Activated CD4-positive, CD25-positive, alpha-beta regulatory T cell (primary cell): Measurements from ENCODE around the gene TNRC18.
"Not testable (repeated sequence)": the region's sequence is repeated elsewhere in the genome, so short reads cannot be mapped to it uniquely, and the experiment has no call there.

Experiments
- DNase-seq, 4 experiments: peaks; one replicate each; lab custom pipeline; 2025; lab: John Stamatoyannopoulos, UW

Gene TNRC18

DNA sequence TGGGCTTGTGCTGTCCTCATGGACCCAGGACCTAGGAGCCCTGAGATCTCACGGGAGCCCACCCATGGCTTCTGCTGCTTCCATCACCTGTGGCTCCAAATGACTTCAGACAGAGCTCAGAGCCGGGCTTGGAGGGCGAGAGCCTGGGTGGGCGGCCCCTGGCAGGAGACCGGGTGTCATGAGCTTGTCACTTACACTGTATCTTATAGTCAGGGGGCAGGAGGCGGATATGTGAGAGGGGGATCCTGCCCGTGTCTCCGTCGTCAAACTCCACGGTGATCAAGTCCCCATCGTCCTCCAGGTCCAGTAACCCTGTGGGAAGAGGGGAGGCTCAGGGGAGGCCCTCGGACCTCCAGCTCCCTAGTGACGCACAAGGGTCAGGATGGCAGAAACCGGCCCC lies 107.9 kb downstream of the TNRC18 start:
- DNase-seq: no peak

- no peak for DNase-seq
Observed at GRCh38 chr7:5314864-5315263, 108.8 kb downstream of the TNRC18 start.

DNA sequence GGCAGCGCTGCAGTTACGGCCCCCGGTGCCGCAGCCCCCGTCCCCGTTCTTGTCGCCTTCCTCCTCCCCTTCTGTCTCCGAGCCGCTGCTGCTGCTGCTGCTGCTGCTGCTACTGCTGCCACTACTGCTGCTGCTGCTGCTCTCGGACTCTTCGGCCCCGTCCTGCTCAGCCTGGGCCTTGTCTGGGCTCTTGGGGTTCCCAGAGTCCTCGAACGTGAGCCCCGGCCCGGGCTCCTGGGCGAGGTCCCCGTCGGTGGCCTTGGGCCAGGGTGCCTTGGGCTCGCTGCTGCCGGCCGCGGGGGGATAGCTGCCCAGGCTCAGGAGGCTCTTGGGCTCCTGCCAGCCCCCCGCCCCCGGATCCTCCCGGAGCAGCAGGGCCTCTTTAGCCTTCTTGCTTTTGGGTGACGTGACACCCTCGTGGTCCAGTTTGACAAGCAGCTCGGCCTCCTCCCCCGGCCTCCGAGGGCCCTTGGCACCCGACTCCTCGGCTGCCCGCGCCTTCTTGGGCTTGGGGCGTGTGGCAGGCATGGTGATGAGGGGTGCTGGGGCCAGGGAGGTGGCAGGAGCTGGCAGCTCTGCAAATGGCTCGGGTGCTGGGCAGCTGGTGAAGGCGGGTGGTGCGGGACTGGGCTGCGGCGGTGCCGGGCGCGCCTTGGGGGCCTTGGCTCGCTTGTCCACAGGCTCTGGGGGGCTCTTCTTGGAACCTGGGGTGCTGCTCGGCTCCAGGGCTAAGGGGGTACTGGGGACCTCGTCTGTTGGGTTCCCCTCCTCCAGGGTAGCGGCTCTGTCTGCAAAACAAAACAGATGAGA lies 110.4 kb downstream of the TNRC18 start:
- DNase-seq: not testable (repeated sequence)

GRCh38 chr7:5312276-5313070 lies 111.2 kb downstream of the TNRC18 start:
- not testable (repeated sequence) for DNase-seq

- DNase-seq: no peak
Observed at GRCh38 chr7:5310822-5311405, 112.7 kb downstream of the TNRC18 start.

GRCh38 chr7:5309146-5309545 lies 114.5 kb downstream of the TNRC18 start:
- DNase-seq: no peak

GRCh38 chr7:5307221-5308142 lies 116.2 kb downstream of the TNRC18 start:
- not testable (repeated sequence) for DNase-seq

GRCh38 chr7:5305050-5305449 lies 118.6 kb downstream of the TNRC18 start:
- DNase-seq: not testable (repeated sequence)

DNA sequence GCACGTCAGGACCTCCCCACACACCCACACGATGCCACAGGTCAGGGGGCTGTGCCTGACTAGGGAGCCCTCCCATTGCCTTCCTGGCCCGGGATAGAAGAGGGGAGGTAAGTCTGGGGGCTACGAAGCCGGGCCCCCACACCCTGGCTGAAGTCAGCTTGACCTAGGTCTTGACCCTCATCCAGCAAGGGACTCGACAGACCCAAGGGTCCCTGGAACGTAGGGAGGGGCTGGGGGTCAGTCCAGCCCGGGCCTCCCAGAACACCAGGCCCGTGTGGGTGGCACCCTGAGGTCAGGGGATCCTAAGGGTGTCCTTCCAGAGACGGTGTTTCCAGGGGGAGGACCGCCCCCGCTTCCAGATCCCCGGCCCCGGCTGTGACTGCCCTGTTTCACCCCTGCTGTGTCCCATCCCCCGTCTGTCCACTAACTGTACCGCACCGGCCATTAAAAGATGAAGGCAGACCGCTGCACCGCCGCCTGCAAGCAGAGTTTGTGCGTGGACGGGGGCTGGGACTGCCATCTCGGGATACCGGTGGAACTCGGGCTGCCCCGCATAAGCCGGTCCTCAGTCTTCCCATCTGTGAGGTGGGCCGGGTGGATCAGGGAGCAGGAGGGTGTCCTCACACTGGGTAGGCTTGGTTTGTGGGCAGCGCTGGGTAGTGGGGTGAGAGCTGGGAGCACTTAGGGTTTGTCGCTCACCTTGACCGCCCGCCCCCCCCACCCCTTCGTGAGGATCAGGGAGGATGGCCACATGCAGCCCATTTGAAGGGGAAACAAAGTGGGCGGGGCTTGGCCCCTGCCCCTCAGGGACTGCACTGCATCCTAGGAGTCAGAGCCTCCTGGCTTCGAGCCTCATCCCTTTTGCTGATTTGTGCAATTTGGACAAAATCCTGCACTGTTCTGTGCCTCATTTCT lies 119.8 kb downstream of the TNRC18 start:
- no peak for DNase-seq

- DNase-seq: no peak
Observed at GRCh38 chr7:5303061-5303460, 120.6 kb downstream of the TNRC18 start.

GRCh38 chr7:5302577-5302976 lies 121.1 kb downstream of the TNRC18 start:
- no peak for DNase-seq

DNA sequence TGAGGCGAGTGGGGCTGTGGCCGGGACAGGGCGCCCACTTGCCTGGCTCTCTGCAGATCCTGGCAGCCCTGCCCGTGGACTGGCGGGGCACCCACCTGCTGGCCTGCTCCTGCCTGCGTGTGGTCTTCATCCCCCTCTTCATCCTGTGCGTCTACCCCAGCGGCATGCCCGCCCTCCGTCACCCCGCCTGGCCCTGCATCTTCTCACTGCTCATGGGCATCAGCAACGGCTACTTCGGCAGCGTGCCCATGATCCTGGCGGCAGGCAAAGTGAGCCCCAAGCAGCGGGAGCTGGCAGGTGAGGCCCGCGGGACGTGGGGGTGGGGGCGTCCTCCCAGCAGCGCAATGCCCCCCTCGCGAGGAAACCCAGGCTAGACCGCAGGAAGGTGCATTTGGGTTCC lies 123.3 kb downstream of the TNRC18 start:
- DNase-seq: no peak

GRCh38 chr7:5296611-5297226 lies 126.9 kb downstream of the TNRC18 start:
- peak; percentile 18 to 58 (median 50) for DNase-seq

GRCh38 chr7:5296015-5296610 lies 127.5 kb downstream of the TNRC18 start:
- DNase-seq: no peak

DNA sequence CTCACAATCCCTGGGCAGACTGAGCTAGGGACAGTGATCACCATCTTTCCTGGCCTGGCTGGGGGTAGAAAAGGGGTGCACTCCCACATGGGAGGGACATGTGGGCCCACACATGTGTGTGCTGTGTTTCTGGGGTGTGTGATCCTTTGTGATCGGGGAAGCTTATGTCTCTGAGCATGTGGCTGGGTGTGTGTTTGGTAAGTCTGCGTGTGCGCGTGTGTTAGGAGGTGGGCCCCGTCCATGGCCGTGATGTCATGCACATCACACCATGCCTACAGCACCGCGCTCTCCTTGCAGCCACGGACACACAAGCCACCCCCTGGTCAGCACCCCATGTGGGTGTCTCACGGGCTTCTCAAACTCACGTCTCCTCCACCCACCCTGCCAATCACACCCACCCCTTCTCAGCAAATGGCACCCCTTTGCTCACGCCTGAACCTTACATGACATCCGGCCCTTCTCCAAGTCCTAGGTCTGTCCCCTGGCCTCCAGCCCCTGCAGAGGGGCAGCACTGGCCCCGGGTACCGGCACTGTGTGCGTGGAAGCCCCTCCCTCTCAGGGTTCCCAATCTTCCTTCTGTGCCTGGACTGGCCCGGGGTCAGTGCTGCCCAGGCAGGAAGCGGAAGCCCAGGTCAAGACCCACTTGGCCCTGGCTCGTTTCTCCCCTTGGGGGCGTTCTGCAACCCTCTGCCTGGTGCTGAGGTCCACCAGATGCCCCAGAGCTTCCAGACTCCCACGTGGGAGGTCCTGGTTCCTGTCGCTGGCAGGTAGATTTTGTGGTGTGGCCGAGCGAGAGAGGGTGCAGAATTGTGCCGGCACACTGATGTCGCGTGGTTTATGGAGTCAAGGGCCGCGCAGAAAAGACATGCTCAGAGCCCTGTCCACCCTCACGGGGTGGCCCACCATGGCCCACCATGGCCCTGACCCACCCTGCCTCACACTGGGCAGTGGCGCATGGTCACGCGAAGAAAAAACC lies 128.3 kb downstream of the TNRC18 start:
- no peak for DNase-seq

DNA sequence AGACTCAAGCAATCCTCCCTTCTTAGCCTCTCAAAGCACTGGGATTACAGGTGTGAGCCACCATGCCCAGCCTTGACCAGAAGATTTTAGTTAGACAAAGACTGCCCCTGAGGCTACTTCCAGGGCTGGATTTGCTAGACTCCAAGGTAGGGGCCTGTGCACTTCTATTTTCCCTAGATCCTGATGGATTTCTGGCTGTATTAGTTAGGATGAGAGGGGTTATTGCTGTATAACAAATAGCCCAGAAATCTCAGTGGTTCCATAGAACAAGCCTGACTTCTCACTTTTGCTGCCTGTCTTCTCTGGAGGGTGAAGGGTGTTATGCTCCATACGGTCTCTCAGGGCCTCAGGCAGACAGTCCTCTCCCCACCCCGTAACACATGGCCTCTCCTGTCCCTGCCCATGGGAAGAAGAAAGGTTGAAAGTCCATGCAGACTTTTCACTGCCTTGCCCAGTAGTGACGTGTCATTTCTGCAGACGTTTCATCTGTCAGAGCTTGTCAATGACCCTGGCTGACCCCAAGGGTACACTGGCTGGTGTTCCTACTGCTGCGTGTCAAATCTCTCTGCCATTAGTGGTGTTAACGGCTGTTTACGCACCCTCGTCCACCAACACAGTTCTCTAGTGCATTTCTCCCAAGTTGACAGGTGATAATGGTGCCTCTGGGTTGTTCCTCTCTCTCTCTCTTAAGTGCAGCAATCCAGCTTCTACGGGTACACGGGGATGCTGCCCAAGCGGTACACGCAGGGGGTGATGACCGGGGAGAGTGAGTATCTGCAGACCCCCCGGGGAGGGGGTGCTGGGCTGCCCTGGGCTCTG lies 129.3 kb downstream of the TNRC18 start:
- DNase-seq: no peak

- not testable (repeated sequence) for DNase-seq
Observed at GRCh38 chr7:5291711-5292335, 131.8 kb downstream of the TNRC18 start.
